ENCODE data around the gene RNPEPL1.
"Not testable (repeated sequence)": the region's sequence is repeated elsewhere in the genome, so short reads cannot be mapped to it uniquely, and the experiment has no call there.

RNPEPL1 gene

GRCh38 chr2:240567872-240568677, at the start of gene RNPEPL1:
RNPEPL1 (plus strand) TSS chr2:240568484; CDS start chr2:240568587, 103 bp downstream.
- no peak for DNase-seq (ENCODE audit: low read depth, low spot score)

GRCh38 chr2:240518981-240519380, 49.3 kb upstream of the RNPEPL1 start:
- no peak for DNase-seq (ENCODE audit: low read depth, low spot score)

GRCh38 chr2:240519396-240520129, 48.7 kb upstream of the RNPEPL1 start:
- no peak for DNase-seq (ENCODE audit: low read depth, low spot score)

GRCh38 chr2:240520130-240520973, 47.9 kb upstream of the RNPEPL1 start:
- peak; percentile 36 for DNase-seq (ENCODE audit: low read depth, low spot score)

GRCh38 chr2:240520974-240521350, 47.3 kb upstream of the RNPEPL1 start:
- DNase-seq (ENCODE audit: low read depth, low spot score), result no peak

- DNase-seq (ENCODE audit: low read depth, low spot score), result not testable (repeated sequence)
Observed at GRCh38 chr2:240521885-240522284, 46.4 kb upstream of the RNPEPL1 start.

- DNase-seq (ENCODE audit: low read depth, low spot score), result no peak
Observed at GRCh38 chr2:240522406-240522805, 45.9 kb upstream of the RNPEPL1 start.

- DNase-seq (ENCODE audit: low read depth, low spot score), result no peak
Observed at GRCh38 chr2:240523451-240524281, 44.6 kb upstream of the RNPEPL1 start.

GRCh38 chr2:240524963-240525718, 43.1 kb upstream of the RNPEPL1 start:
- no peak for DNase-seq (ENCODE audit: low read depth, low spot score)

GRCh38 chr2:240525802-240526201, 42.5 kb upstream of the RNPEPL1 start:
- DNase-seq (ENCODE audit: low read depth, low spot score), result no peak

GRCh38 chr2:240526521-240526920, 41.8 kb upstream of the RNPEPL1 start:
- no peak for DNase-seq (ENCODE audit: low read depth, low spot score)

GRCh38 chr2:240527153-240527750, 41.0 kb upstream of the RNPEPL1 start:
- DNase-seq (ENCODE audit: low read depth, low spot score), result no peak

GRCh38 chr2:240528406-240529040, 39.8 kb upstream of the RNPEPL1 start:
- DNase-seq (ENCODE audit: low read depth, low spot score), result no peak

GRCh38 chr2:240529344-240529999, 38.8 kb upstream of the RNPEPL1 start:
- no peak for DNase-seq (ENCODE audit: low read depth, low spot score)

GRCh38 chr2:240530181-240530580, 38.1 kb upstream of the RNPEPL1 start:
- DNase-seq (ENCODE audit: low read depth, low spot score), result no peak

- DNase-seq (ENCODE audit: low read depth, low spot score), result no peak
Observed at GRCh38 chr2:240531038-240531437, 37.2 kb upstream of the RNPEPL1 start.

GRCh38 chr2:240532031-240532775, 36.1 kb upstream of the RNPEPL1 start:
- no peak for DNase-seq (ENCODE audit: low read depth, low spot score)
